NB4 (cell line): ENCODE data around the gene CDK14.

Source experiments
- CTCF ChIP-seq: IDR thresholded peaks from one replicate; pipeline ENCODE4 v1.5.1; 2012; ENCODE audit warnings: low read depth, low read length
- POLR2A ChIP-seq: IDR thresholded peaks from 2 replicates; pipeline ENCODE4 v1.6.1; 2011; ENCODE audit warnings: mild to moderate bottlenecking; ENCODE audit not compliant: insufficient read length; ENCODE audit errors: extremely low read depth

GRCh38 chr7:90946730-90947501, 350.8 kb downstream of the CDK14 start:
- no peak for TF ChIP-seq CTCF
- no peak for TF ChIP-seq POLR2A
